Measurements from ENCODE around the gene JPH4. TPM values are rescaled to one million over a fixed set of nuclear protein-coding genes. Genes with fewer than 3 reads are reported as not detected.

JPH4 gene
- total and polyA plus RNA-seq, 2 of the 8 experiments (the other 6 are each of a cell fraction or from before 2014, with no cell fraction given) = 23.9 to 46.7 TPM

DNA sequence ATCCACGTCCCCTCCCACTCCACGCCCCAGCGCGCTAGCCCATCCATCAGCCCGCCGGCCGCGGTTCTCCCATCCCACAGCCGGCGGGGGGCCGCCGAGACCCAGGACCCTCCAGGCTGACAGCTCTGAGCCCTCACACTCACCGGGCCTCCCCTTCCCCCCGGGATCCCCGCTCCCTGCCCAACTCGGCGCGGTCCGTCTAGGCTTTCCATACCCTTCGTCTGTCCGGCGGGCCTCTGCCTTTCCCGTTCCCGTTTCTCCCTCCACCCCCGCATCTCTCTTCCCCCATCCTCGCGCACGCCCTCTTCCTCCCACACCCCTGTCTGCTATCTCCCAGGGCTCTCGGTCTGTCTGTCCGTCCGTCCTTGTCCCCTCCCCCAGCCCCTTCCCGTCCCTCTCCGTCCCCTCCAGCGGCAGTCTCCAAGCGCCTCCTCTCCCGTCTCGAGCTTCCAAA lies 27.8 kb downstream of the JPH4 start (continued):
- TF ChIP-seq, protein P1, sequence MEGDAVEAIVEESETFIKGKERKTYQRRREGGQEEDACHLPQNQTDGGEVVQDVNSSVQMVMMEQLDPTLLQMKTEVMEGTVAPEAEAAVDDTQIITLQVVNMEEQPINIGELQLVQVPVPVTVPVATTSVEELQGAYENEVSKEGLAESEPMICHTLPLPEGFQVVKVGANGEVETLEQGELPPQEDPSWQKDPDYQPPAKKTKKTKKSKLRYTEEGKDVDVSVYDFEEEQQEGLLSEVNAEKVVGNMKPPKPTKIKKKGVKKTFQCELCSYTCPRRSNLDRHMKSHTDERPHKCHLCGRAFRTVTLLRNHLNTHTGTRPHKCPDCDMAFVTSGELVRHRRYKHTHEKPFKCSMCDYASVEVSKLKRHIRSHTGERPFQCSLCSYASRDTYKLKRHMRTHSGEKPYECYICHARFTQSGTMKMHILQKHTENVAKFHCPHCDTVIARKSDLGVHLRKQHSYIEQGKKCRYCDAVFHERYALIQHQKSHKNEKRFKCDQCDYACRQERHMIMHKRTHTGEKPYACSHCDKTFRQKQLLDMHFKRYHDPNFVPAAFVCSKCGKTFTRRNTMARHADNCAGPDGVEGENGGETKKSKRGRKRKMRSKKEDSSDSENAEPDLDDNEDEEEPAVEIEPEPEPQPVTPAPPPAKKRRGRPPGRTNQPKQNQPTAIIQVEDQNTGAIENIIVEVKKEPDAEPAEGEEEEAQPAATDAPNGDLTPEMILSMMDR (IDR thresholded peaks at IDR 0.05; ENCODE audit: control extremely low read depth in 1 of 3, insufficient read depth in 1 of 3, low read depth in 1 of 3, low read length in 3 of 3) = no peak
- no peak for TF ChIP-seq CREB1 (IDR thresholded peaks at IDR 0.05)
- no peak for TF ChIP-seq KDM1A (IDR thresholded peaks at IDR 0.05; ENCODE audit: borderline replicate concordance, low read length)
- no peak for TF ChIP-seq ZNF274 (IDR thresholded peaks at IDR 0.05; ENCODE audit: borderline replicate concordance, extremely low read depth, low read length)
- TF ChIP-seq JUND (IDR thresholded peaks at IDR 0.05; ENCODE audit: low read length) = no peak
- no peak for TF ChIP-seq PHF8 (conservative IDR thresholded peaks at IDR 0.05; ENCODE audit: low read depth, low read length)
- TF ChIP-seq SIRT6 (IDR thresholded peaks at IDR 0.05; ENCODE audit: low read length) = no peak
- peak; percentile 10; the same call in 1 of the 2 replicates for TF ChIP-seq POLR2AphosphoS5 (IDR thresholded peaks at IDR 0.05; ENCODE audit: low read depth, low read length)
- TF ChIP-seq, protein P2, sequence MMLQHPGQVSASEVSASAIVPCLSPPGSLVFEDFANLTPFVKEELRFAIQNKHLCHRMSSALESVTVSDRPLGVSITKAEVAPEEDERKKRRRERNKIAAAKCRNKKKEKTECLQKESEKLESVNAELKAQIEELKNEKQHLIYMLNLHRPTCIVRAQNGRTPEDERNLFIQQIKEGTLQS (IDR thresholded peaks at IDR 0.05; ENCODE audit: insufficient read depth, low read depth, low read length) = no peak
- TF ChIP-seq, protein P3, sequence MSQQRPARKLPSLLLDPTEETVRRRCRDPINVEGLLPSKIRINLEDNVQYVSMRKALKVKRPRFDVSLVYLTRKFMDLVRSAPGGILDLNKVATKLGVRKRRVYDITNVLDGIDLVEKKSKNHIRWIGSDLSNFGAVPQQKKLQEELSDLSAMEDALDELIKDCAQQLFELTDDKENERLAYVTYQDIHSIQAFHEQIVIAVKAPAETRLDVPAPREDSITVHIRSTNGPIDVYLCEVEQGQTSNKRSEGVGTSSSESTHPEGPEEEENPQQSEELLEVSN (IDR thresholded peaks at IDR 0.05) = no peak
- no peak for TF ChIP-seq CBX8 (IDR thresholded peaks at IDR 0.05; ENCODE audit: borderline replicate concordance, low read depth, low read length)
- TF ChIP-seq RFX5 (IDR thresholded peaks at IDR 0.05; ENCODE audit: borderline replicate concordance, low read depth, low read length) = no peak
- no peak for TF ChIP-seq GTF2F1 (IDR thresholded peaks at IDR 0.05; ENCODE audit: borderline replicate concordance, low read depth, low read length)
- TF ChIP-seq SP2 (IDR thresholded peaks at IDR 0.05; ENCODE audit: low read length) = no peak
- no peak for TF ChIP-seq SUZ12 (IDR thresholded peaks at IDR 0.05; ENCODE audit: low read length)
- TF ChIP-seq RBBP5 (IDR thresholded peaks at IDR 0.05; ENCODE audit: borderline replicate concordance, low read depth, low read length) = peak; percentile 71; the same call in 1 of the 2 replicates
- no peak for TF ChIP-seq FOSL1 (IDR thresholded peaks at IDR 0.05; ENCODE audit: insufficient read depth, low read depth, low read length)
- TF ChIP-seq SAP30 (IDR thresholded peaks at IDR 0.05; ENCODE audit: insufficient read depth, insufficient replicate concordance, low read length) = no peak
- TF ChIP-seq TCF12 (IDR thresholded peaks at IDR 0.05; ENCODE audit: low read depth, low read length) = no peak
- no peak for TF ChIP-seq CTBP2 (IDR thresholded peaks at IDR 0.05; ENCODE audit: borderline replicate concordance, insufficient read depth, insufficient read length, low read length)
- TF ChIP-seq TAF1 (IDR thresholded peaks at IDR 0.05; ENCODE audit: low read depth, low read length) = peak; percentile 46; the same call in 1 of the 2 replicates
- TF ChIP-seq EGR1 (IDR thresholded peaks at IDR 0.05; ENCODE audit: borderline replicate concordance, low read depth, low read length) = peak; percentile 84; the same call in 1 of the 2 replicates

Measured in H1 (cell line).